Astrocyte of the spinal cord (primary cell): ENCODE measurements around the gene HSPA14.

Experiments used
- DNase-seq: peaks from one replicate; pipeline ENCODE4 v3.0.0; 2011; ENCODE audit warnings: low read depth, low spot score
- H3K4me3 ChIP-seq: 2 replicates; pipeline ENCODE4 v1.5.1; 2011; ENCODE audit warnings: low read depth, mild to moderate bottlenecking, low read length, moderate library complexity
- in situ Hi-C: cut with HindIII; loops from 2 replicates; pipeline ENCODE4 v1.10.0; 2017; ENCODE audit warnings: low sequenced_read_pairs
- TF ChIP-seq, protein P1 (sequence below): IDR thresholded peaks from 2 replicates; pipeline ENCODE4 v1.5.1; 2012; ENCODE audit warnings: low read depth, mild to moderate bottlenecking, low read length, inconsistent platforms

Gene HSPA14

DNA sequence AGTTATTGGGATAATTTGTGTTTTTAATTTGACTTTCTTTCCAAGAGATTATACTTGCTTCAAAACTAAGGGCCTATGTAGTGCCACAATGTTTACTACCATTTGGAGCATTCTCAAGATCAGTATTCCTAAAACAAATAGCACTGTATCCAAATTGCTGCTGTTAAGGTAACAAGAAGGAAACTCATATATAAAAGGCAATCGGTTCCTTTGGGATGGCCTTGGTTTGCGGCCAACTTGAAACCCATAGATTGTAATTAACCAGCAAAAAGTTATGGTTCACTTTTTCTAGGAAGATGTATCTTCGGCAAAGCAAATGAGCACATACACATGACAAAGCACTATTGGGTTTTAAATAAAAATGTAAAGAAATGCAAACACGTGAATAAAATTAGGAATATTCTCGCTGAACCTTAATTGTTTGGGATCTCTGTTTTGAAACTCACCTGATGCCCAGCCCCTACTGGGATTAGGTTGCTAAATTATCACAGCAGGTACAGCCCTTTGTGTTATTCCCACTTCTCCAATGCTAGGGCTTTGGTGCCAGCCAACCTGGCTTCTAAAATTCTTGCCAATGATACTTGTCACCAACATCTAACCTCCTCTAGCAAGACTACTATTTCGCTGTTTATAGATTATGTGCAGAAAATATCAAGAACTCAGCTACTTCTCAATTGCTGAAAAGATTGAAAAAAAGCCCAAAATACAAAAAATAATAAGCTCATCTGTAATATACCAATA is 16.3 kb upstream of the HSPA14 start:
- DNase-seq, result no peak
- TF ChIP-seq, protein P1, sequence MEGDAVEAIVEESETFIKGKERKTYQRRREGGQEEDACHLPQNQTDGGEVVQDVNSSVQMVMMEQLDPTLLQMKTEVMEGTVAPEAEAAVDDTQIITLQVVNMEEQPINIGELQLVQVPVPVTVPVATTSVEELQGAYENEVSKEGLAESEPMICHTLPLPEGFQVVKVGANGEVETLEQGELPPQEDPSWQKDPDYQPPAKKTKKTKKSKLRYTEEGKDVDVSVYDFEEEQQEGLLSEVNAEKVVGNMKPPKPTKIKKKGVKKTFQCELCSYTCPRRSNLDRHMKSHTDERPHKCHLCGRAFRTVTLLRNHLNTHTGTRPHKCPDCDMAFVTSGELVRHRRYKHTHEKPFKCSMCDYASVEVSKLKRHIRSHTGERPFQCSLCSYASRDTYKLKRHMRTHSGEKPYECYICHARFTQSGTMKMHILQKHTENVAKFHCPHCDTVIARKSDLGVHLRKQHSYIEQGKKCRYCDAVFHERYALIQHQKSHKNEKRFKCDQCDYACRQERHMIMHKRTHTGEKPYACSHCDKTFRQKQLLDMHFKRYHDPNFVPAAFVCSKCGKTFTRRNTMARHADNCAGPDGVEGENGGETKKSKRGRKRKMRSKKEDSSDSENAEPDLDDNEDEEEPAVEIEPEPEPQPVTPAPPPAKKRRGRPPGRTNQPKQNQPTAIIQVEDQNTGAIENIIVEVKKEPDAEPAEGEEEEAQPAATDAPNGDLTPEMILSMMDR, result no peak
- in situ Hi-C loops, result no loop called here
- no peak overlapping the region for H3K4me3 ChIP-seq

DNA sequence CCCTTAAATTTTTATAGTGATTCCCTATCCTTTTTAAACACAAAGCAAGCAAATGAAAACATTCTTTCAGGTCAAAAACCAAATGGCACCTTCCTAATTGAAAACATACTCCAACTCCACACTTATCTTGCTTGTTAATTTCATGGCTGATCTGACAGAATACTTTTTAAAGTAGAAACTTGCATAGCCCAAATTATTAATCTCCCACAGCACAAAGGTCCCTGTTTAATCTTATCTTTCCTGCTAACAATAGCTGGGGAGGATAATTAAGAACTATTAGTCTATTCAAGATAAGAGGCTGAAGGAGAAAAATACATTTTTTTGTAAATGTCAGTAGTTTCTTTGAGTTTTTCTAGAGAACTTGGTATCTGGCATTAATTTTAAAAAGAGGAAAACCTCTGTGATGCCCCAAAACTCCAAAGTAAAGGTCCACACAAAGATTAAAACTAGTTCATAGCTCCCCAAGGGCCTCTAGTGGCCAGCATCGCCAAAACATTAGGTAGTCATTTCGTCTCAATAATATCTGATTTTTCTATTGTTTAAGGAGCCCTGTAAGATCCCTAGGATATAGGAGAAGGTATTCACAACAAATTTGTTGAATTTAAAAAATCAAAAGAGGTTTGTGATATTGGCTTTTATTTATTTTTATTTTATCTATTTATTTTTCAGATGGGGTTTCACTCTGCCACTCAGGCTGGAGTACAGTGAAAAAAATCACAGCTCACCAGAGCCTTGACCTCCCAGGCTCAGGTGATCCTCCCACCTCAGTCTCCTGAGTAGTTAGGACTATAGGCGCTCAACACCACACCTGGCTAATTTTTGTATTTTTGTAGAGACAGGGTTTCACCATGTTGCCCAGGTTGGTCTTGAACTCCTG is 15.0 kb upstream of the HSPA14 start:
- TF ChIP-seq, protein P1, result peak; percentile 77
- DNase-seq, result peak; percentile 50
- in situ Hi-C loops, result no loop called here
- H3K4me3 ChIP-seq, result no peak overlapping the region

DNA sequence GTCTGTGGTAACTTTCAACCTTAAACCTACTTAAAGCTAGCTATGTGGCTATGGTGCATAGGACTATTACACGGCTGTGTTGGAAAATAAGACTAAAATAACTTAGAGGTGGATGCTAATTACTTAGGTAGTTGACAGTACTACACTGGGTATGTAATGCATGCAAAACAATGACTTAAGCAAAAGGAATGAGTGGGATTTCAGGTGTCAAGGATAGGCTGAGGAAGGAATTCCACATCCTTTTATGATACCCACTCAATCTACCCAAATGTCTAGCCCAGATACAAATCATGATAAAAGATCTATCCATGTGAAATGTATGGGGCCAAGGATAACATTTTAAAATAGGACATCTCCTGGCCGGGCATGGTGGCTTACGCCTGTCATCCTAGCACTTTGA is 14.1 kb upstream of the HSPA14 start:
- TF ChIP-seq, protein P1, result no peak
- no peak for DNase-seq

DNA sequence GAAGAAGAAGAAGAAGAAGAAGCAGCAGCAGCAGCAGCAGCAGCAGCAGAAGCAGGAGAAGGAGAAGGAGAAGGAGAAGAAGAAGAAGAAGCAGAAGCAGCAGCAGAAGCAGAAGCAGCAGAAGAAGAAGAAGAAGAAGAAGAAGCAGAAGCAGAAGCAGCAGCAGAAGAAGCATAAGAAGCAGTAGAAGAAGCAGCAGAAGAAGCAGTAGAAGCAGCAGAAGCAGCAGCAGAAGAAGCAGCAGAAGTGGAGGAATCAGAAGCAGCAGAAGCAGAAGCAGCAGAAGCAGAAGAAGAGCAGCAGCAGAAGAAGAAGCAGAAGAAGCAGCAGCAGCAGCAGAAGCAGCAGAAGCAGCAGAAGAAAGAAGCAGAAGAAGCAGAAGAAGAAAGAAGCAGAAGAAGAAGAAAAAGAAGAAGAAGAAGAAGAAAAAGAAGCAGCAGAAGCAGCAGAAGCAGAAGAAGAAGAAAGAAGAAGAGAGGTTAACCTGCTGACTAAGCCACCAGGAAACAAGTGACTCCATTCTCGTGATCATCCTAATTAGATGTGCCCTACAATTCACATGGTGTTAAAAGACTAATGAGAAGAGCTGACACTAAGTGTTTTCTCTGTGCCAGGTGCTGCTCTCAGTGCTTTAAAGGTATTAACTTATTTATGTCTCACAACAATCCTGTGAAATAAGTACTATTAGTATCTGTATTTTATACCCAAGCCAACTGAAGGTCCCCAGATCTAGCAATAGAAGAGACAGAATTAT is 11.9 kb upstream of the HSPA14 start:
- no peak for DNase-seq
- no peak overlapping the region for H3K4me3 ChIP-seq
- in situ Hi-C loops, result no loop called here
- TF ChIP-seq, protein P1, result no peak

More for the DNA sequence above, 14.1 kb upstream of the HSPA14 start:
- in situ Hi-C loops, result no loop called here
- no peak overlapping the region for H3K4me3 ChIP-seq

DNA sequence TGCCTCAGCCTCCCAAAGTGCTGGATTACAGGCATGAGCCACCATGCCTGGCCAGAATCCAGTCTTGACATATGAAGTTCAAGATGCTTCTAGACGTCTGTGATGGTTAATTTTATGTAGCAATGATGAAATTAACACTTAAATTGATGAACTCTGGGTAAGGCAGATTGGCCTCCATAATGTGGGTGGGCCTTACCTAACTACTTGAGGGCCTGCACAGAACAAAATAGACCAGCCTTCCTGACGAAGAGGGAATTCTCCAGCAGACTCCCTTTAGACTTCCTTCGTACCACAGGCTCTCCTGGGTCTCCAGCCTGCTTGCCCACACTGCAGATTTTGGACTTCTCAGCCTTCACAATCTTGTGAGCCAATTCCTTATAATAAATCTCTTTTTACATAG is 5.0 kb upstream of the HSPA14 start:
- DNase-seq, result no peak
- in situ Hi-C loops, result no loop called here
- H3K4me3 ChIP-seq, result no peak overlapping the region
- TF ChIP-seq, protein P1, result no peak

DNA sequence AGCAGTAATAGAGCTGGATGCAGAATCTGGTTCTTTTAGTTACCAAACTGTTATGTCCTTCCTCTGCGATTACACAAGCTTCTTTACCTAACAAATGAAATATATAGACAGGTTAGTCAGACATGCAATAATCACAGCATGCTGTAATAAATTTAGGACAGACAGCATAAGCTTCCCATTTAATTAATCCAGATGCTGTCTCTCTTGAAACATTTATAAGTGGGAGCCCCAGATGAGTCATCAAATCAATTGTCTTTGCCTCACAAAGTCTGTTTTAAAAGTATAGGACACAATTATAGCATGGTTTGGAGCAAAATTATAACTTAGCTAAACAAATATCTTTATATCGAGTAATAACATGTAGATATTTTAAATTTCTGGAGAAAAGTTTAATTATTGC is 1.9 kb upstream of the HSPA14 start:
- no peak for DNase-seq
- in situ Hi-C loops, result no loop called here
- TF ChIP-seq, protein P1, result no peak
- H3K4me3 ChIP-seq, result no peak overlapping the region
